Fibroblast of mammary gland (primary cell): ENCODE measurements around the gene CLTCL1.

Experiments used
- DNase-seq: peaks from one replicate; pipeline ENCODE4 v3.0.0-alpha.2; 2010; ENCODE audit warnings: low read depth
- H3K4me3 ChIP-seq: 2 replicates; pipeline ENCODE4 v1.5.1; 2011; ENCODE audit warnings: low read depth, mild to moderate bottlenecking, low read length, moderate library complexity; ENCODE audit not compliant: control insufficient read depth
- TF ChIP-seq, protein P1 (sequence below): conservative IDR thresholded peaks from 2 replicates; pipeline ENCODE4 v1.5.1; 2011; ENCODE audit warnings: low read depth, low read length, inconsistent platforms; ENCODE audit not compliant: control insufficient read depth, insufficient read depth

CLTCL1 gene

GRCh38 chr22:19304547-19304946, 13.0 kb upstream of the CLTCL1 start:
- DNase-seq: no peak
- TF ChIP-seq, protein P1, sequence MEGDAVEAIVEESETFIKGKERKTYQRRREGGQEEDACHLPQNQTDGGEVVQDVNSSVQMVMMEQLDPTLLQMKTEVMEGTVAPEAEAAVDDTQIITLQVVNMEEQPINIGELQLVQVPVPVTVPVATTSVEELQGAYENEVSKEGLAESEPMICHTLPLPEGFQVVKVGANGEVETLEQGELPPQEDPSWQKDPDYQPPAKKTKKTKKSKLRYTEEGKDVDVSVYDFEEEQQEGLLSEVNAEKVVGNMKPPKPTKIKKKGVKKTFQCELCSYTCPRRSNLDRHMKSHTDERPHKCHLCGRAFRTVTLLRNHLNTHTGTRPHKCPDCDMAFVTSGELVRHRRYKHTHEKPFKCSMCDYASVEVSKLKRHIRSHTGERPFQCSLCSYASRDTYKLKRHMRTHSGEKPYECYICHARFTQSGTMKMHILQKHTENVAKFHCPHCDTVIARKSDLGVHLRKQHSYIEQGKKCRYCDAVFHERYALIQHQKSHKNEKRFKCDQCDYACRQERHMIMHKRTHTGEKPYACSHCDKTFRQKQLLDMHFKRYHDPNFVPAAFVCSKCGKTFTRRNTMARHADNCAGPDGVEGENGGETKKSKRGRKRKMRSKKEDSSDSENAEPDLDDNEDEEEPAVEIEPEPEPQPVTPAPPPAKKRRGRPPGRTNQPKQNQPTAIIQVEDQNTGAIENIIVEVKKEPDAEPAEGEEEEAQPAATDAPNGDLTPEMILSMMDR: no peak
- no peak overlapping the region for H3K4me3 ChIP-seq

- TF ChIP-seq, protein P1: no peak
- no peak for DNase-seq
- no peak overlapping the region for H3K4me3 ChIP-seq
Measured at GRCh38 chr22:19303785-19304184, 12.3 kb upstream of the CLTCL1 start.

GRCh38 chr22:19295733-19296132, 4.2 kb upstream of the CLTCL1 start:
- DNase-seq: no peak
- no peak overlapping the region for H3K4me3 ChIP-seq
- TF ChIP-seq, protein P1: no peak

DNA sequence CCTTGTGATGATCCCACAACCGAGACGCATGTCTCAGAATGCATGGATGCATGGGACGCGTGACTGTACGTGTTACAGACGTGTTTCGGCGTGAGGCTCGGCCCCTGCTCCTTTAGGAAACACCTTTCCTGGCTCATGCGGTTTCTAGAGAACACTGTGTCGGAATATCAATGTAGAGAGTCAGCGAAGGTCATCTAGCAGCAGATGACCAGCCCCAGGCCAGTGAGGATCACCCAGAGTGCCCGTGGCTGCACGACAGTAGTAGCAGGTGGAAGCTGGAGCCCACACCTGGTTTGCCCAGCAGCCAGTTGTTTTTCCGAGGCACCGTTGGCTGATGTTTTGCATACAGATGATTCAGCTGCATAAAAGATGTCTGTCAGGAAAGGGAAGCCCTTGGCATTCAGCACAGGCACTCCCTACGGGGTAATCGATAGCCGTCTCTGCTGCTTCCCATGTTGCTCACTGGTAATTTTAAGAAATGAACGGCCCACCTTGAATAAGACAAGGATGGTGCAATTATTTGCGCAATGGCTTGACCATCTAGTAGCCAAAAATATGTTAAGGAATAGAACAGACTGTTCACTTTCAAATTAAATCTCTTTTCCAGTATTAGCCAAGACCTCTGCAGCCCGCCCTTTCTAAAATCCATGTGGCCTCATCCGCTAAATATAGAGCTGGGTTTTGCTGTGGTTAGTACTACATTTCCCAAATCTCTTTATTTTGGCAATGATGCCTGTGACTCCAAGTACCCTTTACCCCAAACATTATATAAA, 1.1 kb upstream of the CLTCL1 start:
- TF ChIP-seq, protein P1: no peak
- peak; percentile 91 for DNase-seq
- peak overlapping the region; percentile 77 for H3K4me3 ChIP-seq

GRCh38 chr22:19291218-19291579, 320 bp downstream of the CLTCL1 start:
- TF ChIP-seq, protein P1: no peak
- DNase-seq: no peak
- H3K4me3 ChIP-seq: peak overlapping the region; percentile 64

- TF ChIP-seq, protein P1: no peak
- no peak for DNase-seq
- peak overlapping the region; percentile 64 for H3K4me3 ChIP-seq
Measured at GRCh38 chr22:19290400-19291217, 910 bp downstream of the CLTCL1 start.
